SH-SY5Y (cell line): ENCODE results near the gene CRACDL.

ENCODE experiments used
- GATA2 ChIP-seq: IDR thresholded peaks from 2 replicates; pipeline ENCODE4 v1.6.1; 2011; ENCODE audit warnings: mild to moderate bottlenecking, low read depth, low read length
- GATA3 ChIP-seq: IDR thresholded peaks from 2 replicates; pipeline ENCODE4 v1.6.1; 2011; ENCODE audit warnings: low read depth, mild to moderate bottlenecking, low read length, moderate library complexity

GRCh38 chr2:98832172-98832571 lies 103.9 kb downstream of the CRACDL start:
- TF ChIP-seq GATA2 (no peak), GATA3 (no peak)
